T-helper 1 cell treated with Interleukin-12 subunit alpha and Interleukin-12 subunit beta and Interleukin-4 antibody, amounts not matched to agents 30 ng/mL and 1 ng/mL, for 36 hours (primary cell): ENCODE results near the gene CYP4A22. TPM values are rescaled to one million over a fixed set of nuclear protein-coding genes. Genes with fewer than 3 reads are reported as not detected.
"Not testable (repeated sequence)": the region's sequence is repeated elsewhere in the genome, so short reads cannot be mapped to it uniquely, and the experiment has no call there.

ENCODE experiments used
- intact Hi-C: fragments of 100-400 bp; cut with micrococcal nuclease; formaldehyde crosslinking; loops from one replicate; pipeline ENCODE4 v1.15.1; 2024
- total RNA-seq: library from RNA; stranded (reverse); gene quantifications from 2 replicates; pipeline ENCODE4 v1.2.3, GENCODE V29; 2022

CYP4A22 gene, protein sequence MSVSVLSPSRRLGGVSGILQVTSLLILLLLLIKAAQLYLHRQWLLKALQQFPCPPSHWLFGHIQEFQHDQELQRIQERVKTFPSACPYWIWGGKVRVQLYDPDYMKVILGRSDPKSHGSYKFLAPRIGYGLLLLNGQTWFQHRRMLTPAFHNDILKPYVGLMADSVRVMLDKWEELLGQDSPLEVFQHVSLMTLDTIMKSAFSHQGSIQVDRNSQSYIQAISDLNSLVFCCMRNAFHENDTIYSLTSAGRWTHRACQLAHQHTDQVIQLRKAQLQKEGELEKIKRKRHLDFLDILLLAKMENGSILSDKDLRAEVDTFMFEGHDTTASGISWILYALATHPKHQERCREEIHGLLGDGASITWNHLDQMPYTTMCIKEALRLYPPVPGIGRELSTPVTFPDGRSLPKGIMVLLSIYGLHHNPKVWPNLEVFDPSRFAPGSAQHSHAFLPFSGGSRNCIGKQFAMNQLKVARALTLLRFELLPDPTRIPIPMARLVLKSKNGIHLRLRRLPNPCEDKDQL
- not detected in 2 replicates for total RNA-seq

GRCh38 chr1:47137198-47137597 is at the start of gene CYP4A22:
Gene CYP4A22, plus strand, starts transcription at chr1:47137441. Its CDS starts 45 bp downstream, at chr1:47137486.
- intact Hi-C loops = no loop called here

GRCh38 chr1:47089356-47089755 is 47.9 kb upstream of the CYP4A22 start:
- intact Hi-C loops = not testable (repeated sequence)

- intact Hi-C loops = not testable (repeated sequence)
Measured at GRCh38 chr1:47091476-47091875, 45.8 kb upstream of the CYP4A22 start.

DNA sequence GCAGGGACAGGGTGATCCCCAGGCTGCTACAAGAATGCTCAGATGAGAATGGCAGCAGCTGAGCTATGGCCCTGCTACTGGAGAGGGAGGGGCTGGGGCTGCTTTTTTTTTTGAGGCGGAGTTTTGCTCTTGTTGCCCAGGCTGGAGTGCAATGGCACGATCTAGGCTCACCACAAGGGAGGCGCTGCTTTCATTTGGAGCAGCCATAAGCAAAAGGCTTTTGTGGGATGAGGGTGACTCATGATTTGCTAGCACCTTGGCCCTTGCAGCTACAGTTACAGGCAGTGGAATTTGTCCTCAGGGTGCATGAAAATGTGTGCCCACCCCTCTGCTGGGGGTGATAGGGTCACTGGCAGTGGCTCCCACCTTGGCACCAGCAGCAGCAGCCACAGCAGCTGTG is 32.4 kb upstream of the CYP4A22 start:
- intact Hi-C loops = no loop called here

GRCh38 chr1:47106792-47107191 is 30.4 kb upstream of the CYP4A22 start:
- intact Hi-C loops = no loop called here

- intact Hi-C loops = not testable (repeated sequence)
Measured at GRCh38 chr1:47107851-47108574, 29.2 kb upstream of the CYP4A22 start.

DNA sequence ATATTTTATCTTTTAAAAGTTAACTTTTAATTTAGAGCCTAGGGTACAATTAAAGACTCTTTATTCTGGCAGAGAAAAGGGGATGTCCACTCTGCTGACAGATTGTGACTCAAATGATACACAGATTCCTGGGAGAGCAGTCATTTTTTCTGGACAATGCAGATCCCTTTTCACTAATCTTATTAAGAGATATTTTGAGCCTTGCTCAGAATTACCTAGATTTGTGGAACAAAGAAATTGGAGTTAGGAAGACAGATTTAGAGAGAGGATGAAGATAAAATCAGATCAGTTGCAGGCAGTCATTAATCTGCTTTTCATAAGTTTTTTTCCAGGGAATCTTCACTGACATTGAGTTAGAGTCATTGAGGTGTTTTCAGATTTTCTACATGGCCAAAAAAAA is 27.8 kb upstream of the CYP4A22 start:
- intact Hi-C loops = not testable (repeated sequence)

DNA sequence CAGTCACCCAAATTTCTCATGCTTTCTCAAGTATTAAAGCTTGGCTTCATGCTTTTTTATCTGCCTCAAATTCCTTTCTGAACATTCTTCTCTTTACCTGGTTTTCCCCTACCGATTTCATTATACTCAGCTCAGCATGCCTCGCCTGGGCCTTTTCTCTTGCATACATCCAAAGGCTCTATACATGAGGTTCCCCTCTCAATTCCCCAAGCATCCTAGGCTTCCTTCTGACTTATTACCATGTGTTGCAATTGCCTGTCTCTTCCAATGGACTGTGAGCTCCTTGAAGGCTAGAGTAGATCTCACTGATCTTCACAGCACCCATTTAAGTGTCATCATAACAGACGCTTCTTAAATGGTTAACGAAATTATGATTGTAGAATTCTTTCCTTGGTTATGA is 24.1 kb upstream of the CYP4A22 start:
- intact Hi-C loops = no loop called here

DNA sequence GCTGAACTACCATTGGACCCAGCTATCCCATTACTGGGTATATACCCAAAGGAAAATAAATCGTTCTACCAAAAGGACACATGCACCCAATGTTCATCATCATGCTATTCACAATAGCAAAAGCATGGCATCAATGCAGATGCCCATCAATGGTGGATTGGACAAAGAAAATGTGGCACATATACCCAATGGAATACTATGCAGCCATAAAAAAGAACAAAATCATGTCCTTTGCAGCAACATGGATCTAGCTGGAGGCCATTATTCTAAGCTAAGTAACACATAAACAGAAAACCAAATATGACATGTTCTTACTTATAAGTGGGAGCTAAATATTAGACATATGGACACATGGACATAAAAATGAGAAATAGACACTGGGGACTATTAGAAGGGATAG is 16.2 kb upstream of the CYP4A22 start:
- intact Hi-C loops = not testable (repeated sequence)

GRCh38 chr1:47124834-47125233 is 12.4 kb upstream of the CYP4A22 start:
- intact Hi-C loops = not testable (repeated sequence)

DNA sequence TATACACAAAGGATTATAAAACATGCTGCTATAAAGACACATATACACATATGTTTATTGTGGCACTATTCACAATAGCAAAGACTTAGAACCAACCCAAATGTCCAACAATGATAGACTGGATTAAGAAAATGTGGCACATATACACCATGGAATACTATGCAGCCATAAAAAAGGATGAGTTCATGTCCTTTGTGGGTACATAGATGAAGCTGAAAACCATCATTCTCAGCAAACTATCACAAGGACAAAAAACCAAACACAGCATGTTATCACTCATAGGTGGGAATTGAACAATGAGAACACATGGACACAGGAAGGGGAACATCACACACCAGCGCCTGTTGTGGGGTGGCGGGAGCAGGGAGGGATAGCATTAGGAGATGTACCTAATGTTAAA is 10.2 kb upstream of the CYP4A22 start:
- intact Hi-C loops = not testable (repeated sequence)

- intact Hi-C loops = no loop called here
Measured at GRCh38 chr1:47128221-47128620, 9.0 kb upstream of the CYP4A22 start.

DNA sequence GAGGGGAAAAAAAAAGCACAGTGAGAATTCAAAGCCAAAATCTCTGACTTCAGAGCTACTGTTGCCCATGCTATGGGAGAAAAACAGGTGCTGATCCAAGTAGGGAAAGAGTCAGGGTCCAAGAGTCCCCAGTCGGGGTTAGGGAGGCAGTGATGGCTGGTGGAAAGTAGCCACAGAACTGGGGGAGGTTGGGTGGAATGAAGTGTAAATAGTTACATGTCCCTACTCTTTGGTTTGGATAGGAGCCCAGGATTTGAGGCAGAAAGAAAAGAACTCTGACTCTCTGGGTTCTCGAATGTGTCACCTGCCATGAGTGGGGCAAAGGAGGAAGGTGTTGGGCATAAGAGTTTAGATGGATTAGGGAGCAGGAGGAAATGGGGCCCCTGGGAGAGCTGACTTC is 8.4 kb upstream of the CYP4A22 start:
- intact Hi-C loops = not testable (repeated sequence)

DNA sequence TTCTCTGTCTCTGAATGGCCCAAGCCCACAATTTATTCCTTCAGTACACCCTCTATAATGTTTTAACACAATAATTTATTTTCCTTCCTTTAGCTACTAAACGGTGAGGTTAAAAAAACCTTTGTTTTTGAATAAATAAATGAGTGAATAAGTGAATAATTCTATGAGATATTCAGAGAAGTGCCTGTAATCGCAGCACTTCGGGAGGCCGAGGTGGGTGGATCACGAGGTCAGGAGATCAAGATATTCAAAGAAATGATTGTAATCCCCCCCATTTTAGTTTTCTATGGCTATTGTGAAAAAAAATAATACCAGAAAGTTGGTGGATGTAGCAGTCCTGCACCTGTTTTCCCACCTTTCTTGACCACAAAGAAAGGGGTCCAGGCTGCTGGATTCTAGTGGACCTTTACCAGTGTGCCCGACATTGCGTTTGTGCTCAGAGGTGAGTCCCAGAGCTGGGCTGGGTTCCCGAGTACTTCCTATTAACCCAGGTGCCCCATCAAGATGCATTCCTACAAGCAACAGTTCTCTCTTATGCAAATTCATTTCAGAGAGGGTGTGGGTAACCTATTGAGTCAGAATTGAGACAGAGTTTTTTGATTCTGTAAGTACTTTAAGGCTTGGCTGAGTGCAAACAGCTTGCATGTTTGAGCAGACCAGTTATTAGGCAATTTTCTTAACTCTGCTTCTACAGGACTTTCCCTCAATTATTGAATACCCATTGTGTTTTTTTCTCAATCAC is 7.6 kb upstream of the CYP4A22 start:
- intact Hi-C loops = not testable (repeated sequence)

DNA sequence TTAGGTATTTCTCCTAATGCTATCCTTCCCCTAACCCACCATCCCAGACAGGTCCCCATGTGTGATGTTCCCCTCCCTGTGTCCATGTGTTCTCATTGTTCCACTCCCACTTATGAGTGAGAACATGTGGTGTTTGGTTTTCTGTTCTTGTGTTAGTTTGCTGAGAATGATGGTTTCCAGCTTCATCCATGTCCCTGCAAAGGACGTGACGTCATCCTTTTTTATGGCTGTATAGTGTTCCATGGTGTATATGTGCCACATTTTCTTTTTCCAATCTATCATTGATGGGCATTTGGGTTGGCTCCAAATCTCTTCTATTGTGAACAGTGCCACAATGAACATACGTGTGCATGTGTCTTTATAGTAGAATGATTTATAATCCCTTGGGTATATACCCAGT is 4.6 kb upstream of the CYP4A22 start:
- intact Hi-C loops = not testable (repeated sequence)

- intact Hi-C loops = no loop called here
Measured at GRCh38 chr1:47137925-47138615, 829 bp downstream of the CYP4A22 start.

DNA sequence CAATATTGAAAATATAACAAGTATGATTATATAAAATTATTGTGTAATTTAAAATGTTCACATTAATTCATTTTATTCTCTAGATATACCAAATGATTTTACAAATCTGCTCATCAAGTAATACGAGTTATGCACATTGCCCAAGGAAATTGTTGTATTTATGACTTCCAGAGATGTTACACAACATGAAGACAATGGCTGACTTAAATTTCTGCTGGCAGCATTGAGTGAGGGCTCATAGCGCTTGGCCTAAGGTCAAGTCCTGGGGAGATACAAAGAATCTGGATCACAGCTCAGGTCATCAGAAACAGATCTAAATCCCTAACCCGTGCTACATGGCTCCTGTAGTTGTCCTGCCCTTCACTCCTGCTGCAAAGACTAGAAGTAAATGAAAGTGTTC is 3.1 kb downstream of the CYP4A22 start:
- intact Hi-C loops = not testable (repeated sequence)

GRCh38 chr1:47143654-47144053 is 6.4 kb downstream of the CYP4A22 start:
- intact Hi-C loops = not testable (repeated sequence)

GRCh38 chr1:47146495-47146894 is 9.3 kb downstream of the CYP4A22 start:
- intact Hi-C loops = not testable (repeated sequence)

DNA sequence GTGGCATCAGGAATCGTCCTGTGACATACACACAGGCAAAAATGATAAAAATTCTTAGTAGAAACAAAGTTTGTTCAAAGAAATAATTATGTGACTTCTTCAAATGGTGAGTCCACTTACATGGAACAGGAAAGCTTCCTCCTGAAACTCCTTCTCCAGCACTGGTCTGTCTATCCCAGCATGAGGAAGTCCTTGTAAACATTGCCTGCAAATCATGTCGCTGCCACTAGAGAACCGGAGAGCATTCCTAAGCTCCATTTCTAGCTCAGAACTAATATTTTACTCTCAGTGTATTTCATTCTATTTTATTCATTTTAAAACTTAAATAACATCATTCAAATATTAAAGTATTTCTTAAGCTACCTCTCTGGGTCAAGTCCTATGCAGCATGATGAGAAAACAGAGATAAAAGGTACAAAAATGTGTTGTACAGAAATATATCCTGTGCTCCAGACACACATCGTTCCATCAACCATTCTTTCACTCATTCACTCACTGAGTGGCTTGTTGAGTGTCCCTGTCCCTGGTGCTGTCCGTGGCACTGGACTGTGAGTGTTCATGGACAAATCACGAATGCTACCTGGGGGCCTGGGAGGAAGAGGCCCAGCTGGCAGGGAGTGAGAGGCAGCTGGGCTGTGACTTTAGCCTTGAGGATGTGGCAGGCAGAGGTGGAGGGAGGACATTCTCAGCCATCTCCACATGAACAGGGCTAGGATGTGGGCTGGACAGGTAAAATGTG is 10.0 kb downstream of the CYP4A22 start:
- intact Hi-C loops = no loop called here
